BLaER1 (cell line): Measurements from ENCODE around the gene MICAL1.
A peak's percentile ranks its signal among the peaks of the same experiment; 100 is the strongest.

Source experiments
- H3K27ac ChIP-seq: shearing (Covaris generic); formaldehyde crosslinking; 2 replicates; pipeline ENCODE4 v1.8.1; 2022
- H3K27me3 ChIP-seq: shearing (Covaris generic); formaldehyde crosslinking; 2 replicates; pipeline ENCODE4 v1.8.1; 2022
- H3K36me3 ChIP-seq: shearing (Covaris generic); formaldehyde crosslinking; 2 replicates; pipeline ENCODE4 v1.8.1; 2022
- H3K4me1 ChIP-seq: shearing (Covaris generic); formaldehyde crosslinking; 2 replicates; pipeline ENCODE4 v1.8.1; 2022
- H3K4me2 ChIP-seq: shearing (Covaris generic); formaldehyde crosslinking; 2 replicates; pipeline ENCODE4 v1.8.1; 2022
- H3K4me3 ChIP-seq: shearing (Covaris generic); formaldehyde crosslinking; 2 replicates; pipeline ENCODE4 v1.8.1; 2022
- H3K9ac ChIP-seq: shearing (Covaris generic); formaldehyde crosslinking; 2 replicates; pipeline ENCODE4 v1.8.1; 2022
- H3K9me3 ChIP-seq: shearing (Covaris generic); formaldehyde crosslinking; 2 replicates; pipeline ENCODE4 v1.8.1; 2022
- H4K20me1 ChIP-seq: shearing (Covaris generic); formaldehyde crosslinking; 2 replicates; pipeline ENCODE4 v1.8.1; 2022
- Cebpa-rat ChIP-seq: shearing (Covaris generic); IDR thresholded peaks from 2 replicates; pipeline ENCODE4 v1.8.1; 2022

MICAL1 gene

GRCh38 chr6:109406196-109406595 lies 49.4 kb downstream of the MICAL1 start:
- Histone ChIP-seq H3K4me2 (no peak overlapping the region), H3K9me3 (no peaks in the 10 kb centered on the region), H3K36me3 (no peaks in the 10 kb centered on the region), H4K20me1 (no peaks in the 10 kb centered on the region), H3K9ac (no peak overlapping the region), H3K27ac (no peak overlapping the region), H3K27me3 (no peaks in the 10 kb centered on the region), H3K4me1 (no peaks in the 10 kb centered on the region), H3K4me3 (no peak overlapping the region)
- TF ChIP-seq Cebpa-rat = 0 out of 2 replicates have a peak, but pooled peaks have one; percentile 71

GRCh38 chr6:109397020-109397419 lies 58.6 kb downstream of the MICAL1 start:
- Histone ChIP-seq H3K27me3 (no peaks in the 10 kb centered on the region), H3K4me3 (no peak overlapping the region), H3K4me1 (no peaks in the 10 kb centered on the region), H3K27ac (no peak overlapping the region), H3K36me3 (no peaks in the 10 kb centered on the region), H3K9me3 (no peaks in the 10 kb centered on the region), H4K20me1 (no peaks in the 10 kb centered on the region), H3K4me2 (no peak overlapping the region), H3K9ac (no peak overlapping the region)
- TF ChIP-seq Cebpa-rat = no peak

GRCh38 chr6:109396046-109396718 lies 59.4 kb downstream of the MICAL1 start:
- no peak overlapping the region for H3K9ac ChIP-seq
- H3K4me3 ChIP-seq = no peak overlapping the region
- H4K20me1 ChIP-seq = no peaks in the 10 kb centered on the region
- H3K27ac ChIP-seq = no peak overlapping the region
- no peak for TF ChIP-seq Cebpa-rat
- H3K4me1 ChIP-seq = no peaks in the 10 kb centered on the region
- H3K27me3 ChIP-seq = no peaks in the 10 kb centered on the region
- H3K4me2 ChIP-seq = no peak overlapping the region
- no peaks in the 10 kb centered on the region for H3K9me3 ChIP-seq
- no peaks in the 10 kb centered on the region for H3K36me3 ChIP-seq
